Gastrocnemius medialis (tissue), 4 donors: Measurements from ENCODE around the gene LIN28B.

Experiments used
- POLR2A ChIP-seq, 2 donors: fragments of 450-650 bp; IDR thresholded peaks; one replicate each; pipeline ENCODE4 v1.6.1; 2017; ENCODE audit warnings: antibody characterized with exemption in 2 of 2, mild to moderate bottlenecking in 2 of 2, moderate library complexity in 2 of 2
- TF ChIP-seq, protein P1 (sequence below), 5 experiments: fragments of 450-650 bp in 3 of 5; fragments of 200-600 bp in 2 of 5; sonication (generic) in 2 of 5; IDR thresholded peaks in 4 of 5; conservative IDR thresholded peaks in 1 of 5; 1 replicate in 4 of 5; 2 replicates in 1 of 5; pipeline ENCODE4 v1.5.1; 2016 to 2019; ENCODE audit warnings: antibody characterized with exemption in 5 of 5, mild to moderate bottlenecking in 3 of 5, moderate library complexity in 3 of 5

DNA sequence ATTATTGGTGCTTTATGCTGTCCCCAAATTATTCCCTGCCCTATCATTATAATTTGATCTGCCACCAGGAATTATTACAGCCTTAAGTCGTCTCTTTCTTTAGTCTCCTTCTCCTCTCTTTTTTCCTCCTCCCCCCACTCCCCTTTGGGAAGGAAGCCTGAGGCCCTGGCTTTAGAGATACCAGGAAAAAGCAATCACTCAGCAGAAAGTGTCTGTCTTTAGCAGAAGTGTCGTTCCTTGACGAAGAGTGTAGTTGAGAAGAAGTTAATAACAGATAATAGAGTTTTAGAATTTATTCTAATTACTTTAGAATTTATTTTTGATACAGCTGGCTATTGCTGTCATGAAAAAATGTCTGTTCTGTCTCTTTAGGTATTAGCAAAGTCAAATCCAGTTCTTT lies 16.5 kb downstream of the LIN28B start:
- TF ChIP-seq, protein P1, sequence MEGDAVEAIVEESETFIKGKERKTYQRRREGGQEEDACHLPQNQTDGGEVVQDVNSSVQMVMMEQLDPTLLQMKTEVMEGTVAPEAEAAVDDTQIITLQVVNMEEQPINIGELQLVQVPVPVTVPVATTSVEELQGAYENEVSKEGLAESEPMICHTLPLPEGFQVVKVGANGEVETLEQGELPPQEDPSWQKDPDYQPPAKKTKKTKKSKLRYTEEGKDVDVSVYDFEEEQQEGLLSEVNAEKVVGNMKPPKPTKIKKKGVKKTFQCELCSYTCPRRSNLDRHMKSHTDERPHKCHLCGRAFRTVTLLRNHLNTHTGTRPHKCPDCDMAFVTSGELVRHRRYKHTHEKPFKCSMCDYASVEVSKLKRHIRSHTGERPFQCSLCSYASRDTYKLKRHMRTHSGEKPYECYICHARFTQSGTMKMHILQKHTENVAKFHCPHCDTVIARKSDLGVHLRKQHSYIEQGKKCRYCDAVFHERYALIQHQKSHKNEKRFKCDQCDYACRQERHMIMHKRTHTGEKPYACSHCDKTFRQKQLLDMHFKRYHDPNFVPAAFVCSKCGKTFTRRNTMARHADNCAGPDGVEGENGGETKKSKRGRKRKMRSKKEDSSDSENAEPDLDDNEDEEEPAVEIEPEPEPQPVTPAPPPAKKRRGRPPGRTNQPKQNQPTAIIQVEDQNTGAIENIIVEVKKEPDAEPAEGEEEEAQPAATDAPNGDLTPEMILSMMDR (IDR thresholded peaks at IDR 0.05 in 4 of 5, conservative IDR thresholded peaks at IDR 0.05 in 1 of 5), result no peak
- TF ChIP-seq POLR2A (IDR thresholded peaks at IDR 0.05), result no peak
